ENCODE data around the gene ATOSB.

Gene ATOSB

GRCh38 chr9:35114113-35114839 lies 1.4 kb downstream of the ATOSB start:
- DNase-seq, result peak; percentile 15 to 35

GRCh38 chr9:35112257-35113020 lies 3.2 kb downstream of the ATOSB start:
- DNase-seq, result no peak

- DNase-seq, result peak; percentile 96 to 97
Observed at GRCh38 chr9:35111001-35111933, 4.4 kb downstream of the ATOSB start.

- no peak for DNase-seq
Observed at GRCh38 chr9:35110327-35110761, 5.3 kb downstream of the ATOSB start.

GRCh38 chr9:35108946-35109575 lies 6.6 kb downstream of the ATOSB start:
- DNase-seq, result no peak

- no peak for DNase-seq
Observed at GRCh38 chr9:35108461-35108860, 7.2 kb downstream of the ATOSB start.

GRCh38 chr9:35107297-35108290 lies 8.1 kb downstream of the ATOSB start:
- DNase-seq, result no peak

- DNase-seq, result no peak
Observed at GRCh38 chr9:35106343-35106730, 9.3 kb downstream of the ATOSB start.

- DNase-seq, result no peak
Observed at GRCh38 chr9:35105571-35106342, 9.9 kb downstream of the ATOSB start.

GRCh38 chr9:35105126-35105525 lies 10.5 kb downstream of the ATOSB start:
- DNase-seq, result no peak

- DNase-seq, result no peak
Observed at GRCh38 chr9:35104586-35104985, 11.1 kb downstream of the ATOSB start.

GRCh38 chr9:35103660-35104191 lies 11.9 kb downstream of the ATOSB start:
- DNase-seq, result no peak

- DNase-seq, result peak; percentile 93 to 95
Observed at GRCh38 chr9:35102769-35103659, 12.6 kb downstream of the ATOSB start, which contains the start of gene STOML2. Gene STOML2 (minus strand): TSS chr9:35103131. CDS start chr9:35103094, 37 bp downstream.

- DNase-seq, result no peak
Observed at GRCh38 chr9:35102465-35102768, 13.2 kb downstream of the ATOSB start.

- no peak for DNase-seq
Observed at GRCh38 chr9:35097573-35097972, 18.1 kb downstream of the ATOSB start.

GRCh38 chr9:35096035-35096849 lies 19.4 kb downstream of the ATOSB start, which contains the start of gene PIGO:
Gene PIGO (minus strand): TSS chr9:35096591. CDS start chr9:35095565, 1,026 bp downstream.
- peak; percentile 86 to 90 for DNase-seq

- no peak for DNase-seq
Observed at GRCh38 chr9:35091536-35091935, 24.1 kb downstream of the ATOSB start.

- no peak for DNase-seq
Observed at GRCh38 chr9:35089434-35089833, 26.2 kb downstream of the ATOSB start.
